Activated CD4-positive, alpha-beta T cell treated with anti-CD3 and anti-CD28 coated beads, Interleukin-2, Interleukin-4, amounts not matched to agents 100 ng/mL and 50 ng/mL, durations not matched to agents 16 hours and 8 hours (primary cell): ENCODE results near the gene C9orf152.

Experiments
- DNase-seq: peaks from one replicate; pipeline ENCODE4 v3.0.0-alpha.2; 2020; ENCODE audit warnings: low spot score

The C9orf152 gene

GRCh38 chr9:110180511-110181434 lies 27.2 kb downstream of the C9orf152 start:
- DNase-seq = no peak

- no peak for DNase-seq
Observed at GRCh38 chr9:110179734-110180133, 28.2 kb downstream of the C9orf152 start.

- no peak for DNase-seq
Observed at GRCh38 chr9:110178281-110178680, 29.7 kb downstream of the C9orf152 start.

GRCh38 chr9:110175275-110175968 lies 32.5 kb downstream of the C9orf152 start:
- no peak for DNase-seq

- peak; percentile 43 for DNase-seq
Observed at GRCh38 chr9:110173322-110173642, 34.7 kb downstream of the C9orf152 start.

GRCh38 chr9:110170357-110171257 lies 37.4 kb downstream of the C9orf152 start:
- no peak for DNase-seq

- no peak for DNase-seq
Observed at GRCh38 chr9:110168486-110168885, 39.5 kb downstream of the C9orf152 start.

GRCh38 chr9:110161940-110162339 lies 46.0 kb downstream of the C9orf152 start:
- DNase-seq = peak; percentile 34

- DNase-seq = no peak
Observed at GRCh38 chr9:110160685-110161084, 47.3 kb downstream of the C9orf152 start.

- DNase-seq = no peak
Observed at GRCh38 chr9:110160123-110160522, 47.8 kb downstream of the C9orf152 start.

- peak; percentile 51 for DNase-seq
Observed at GRCh38 chr9:110157823-110158664, 49.9 kb downstream of the C9orf152 start.

- peak; percentile 86 for DNase-seq
Observed at GRCh38 chr9:110156902-110157301, 51.1 kb downstream of the C9orf152 start.

- no peak for DNase-seq
Observed at GRCh38 chr9:110156416-110156815, 51.5 kb downstream of the C9orf152 start.

- no peak for DNase-seq
Observed at GRCh38 chr9:110155751-110156150, 52.2 kb downstream of the C9orf152 start.

GRCh38 chr9:110153431-110153830 lies 54.5 kb downstream of the C9orf152 start:
- no peak for DNase-seq

GRCh38 chr9:110152704-110153374 lies 55.1 kb downstream of the C9orf152 start:
- peak; percentile 68 for DNase-seq
